Measurements from ENCODE around the gene THRB.

The THRB gene

GRCh38 chr3:24490151-24490550 is 4.5 kb downstream of the THRB start:
- no peak for DNase-seq (ENCODE audit: low spot score)

- DNase-seq (ENCODE audit: low spot score), result peak; percentile 42
Observed at GRCh38 chr3:24487325-24488262, 7.1 kb downstream of the THRB start.

- DNase-seq (ENCODE audit: low spot score), result no peak
Observed at GRCh38 chr3:24485511-24485910, 9.1 kb downstream of the THRB start.

GRCh38 chr3:24483873-24484272 is 10.8 kb downstream of the THRB start:
- peak; percentile 36 for DNase-seq (ENCODE audit: low spot score)

- no peak for DNase-seq (ENCODE audit: low spot score)
Observed at GRCh38 chr3:24482096-24482705, 12.4 kb downstream of the THRB start.

- no peak for DNase-seq (ENCODE audit: low spot score)
Observed at GRCh38 chr3:24481193-24481592, 13.5 kb downstream of the THRB start.

GRCh38 chr3:24480497-24480896 is 14.2 kb downstream of the THRB start:
- DNase-seq (ENCODE audit: low spot score), result no peak

GRCh38 chr3:24479816-24480215 is 14.8 kb downstream of the THRB start:
- DNase-seq (ENCODE audit: low spot score), result no peak

GRCh38 chr3:24476871-24477656 is 17.6 kb downstream of the THRB start:
- DNase-seq (ENCODE audit: low spot score), result no peak

- DNase-seq (ENCODE audit: low spot score), result no peak
Observed at GRCh38 chr3:24475925-24476324, 18.7 kb downstream of the THRB start.

- no peak for DNase-seq (ENCODE audit: low spot score)
Observed at GRCh38 chr3:24474862-24475261, 19.8 kb downstream of the THRB start.

- no peak for DNase-seq (ENCODE audit: low spot score)
Observed at GRCh38 chr3:24472358-24472757, 22.3 kb downstream of the THRB start.

GRCh38 chr3:24471486-24471885 is 23.2 kb downstream of the THRB start:
- no peak for DNase-seq (ENCODE audit: low spot score)

- no peak for DNase-seq (ENCODE audit: low spot score)
Observed at GRCh38 chr3:24470277-24470676, 24.4 kb downstream of the THRB start.

GRCh38 chr3:24464389-24464788 is 30.3 kb downstream of the THRB start:
- DNase-seq (ENCODE audit: low spot score), result no peak

- no peak for DNase-seq (ENCODE audit: low spot score)
Observed at GRCh38 chr3:24462737-24463136, 31.9 kb downstream of the THRB start.

- DNase-seq (ENCODE audit: low spot score), result no peak
Observed at GRCh38 chr3:24460974-24461373, 33.7 kb downstream of the THRB start.

- DNase-seq (ENCODE audit: low spot score), result no peak
Observed at GRCh38 chr3:24457719-24458118, 36.9 kb downstream of the THRB start.

- DNase-seq (ENCODE audit: low spot score), result no peak
Observed at GRCh38 chr3:24454856-24455255, 39.8 kb downstream of the THRB start.

- no peak for DNase-seq (ENCODE audit: low spot score)
Observed at GRCh38 chr3:24454393-24454792, 40.3 kb downstream of the THRB start.

GRCh38 chr3:24451461-24452099 is 43.1 kb downstream of the THRB start:
- no peak for DNase-seq (ENCODE audit: low spot score)

Measured in pons (tissue), 1 donor.